HG03575 (cell line): Measurements from ENCODE around the gene TNFAIP2.
"Not testable (repeated sequence)": the region's sequence is repeated elsewhere in the genome, so short reads cannot be mapped to it uniquely, and the experiment has no call there.

ENCODE experiments used
- ATAC-seq: cut with Tn5 transposase; IDR thresholded peaks from one replicate; pipeline ENCODE4 v1.9.1; 2021; ENCODE audit not compliant: unreplicated experiment, insufficient number of reproducible peaks, low FRiP score; ENCODE audit errors: extremely low read depth

The TNFAIP2 gene

DNA sequence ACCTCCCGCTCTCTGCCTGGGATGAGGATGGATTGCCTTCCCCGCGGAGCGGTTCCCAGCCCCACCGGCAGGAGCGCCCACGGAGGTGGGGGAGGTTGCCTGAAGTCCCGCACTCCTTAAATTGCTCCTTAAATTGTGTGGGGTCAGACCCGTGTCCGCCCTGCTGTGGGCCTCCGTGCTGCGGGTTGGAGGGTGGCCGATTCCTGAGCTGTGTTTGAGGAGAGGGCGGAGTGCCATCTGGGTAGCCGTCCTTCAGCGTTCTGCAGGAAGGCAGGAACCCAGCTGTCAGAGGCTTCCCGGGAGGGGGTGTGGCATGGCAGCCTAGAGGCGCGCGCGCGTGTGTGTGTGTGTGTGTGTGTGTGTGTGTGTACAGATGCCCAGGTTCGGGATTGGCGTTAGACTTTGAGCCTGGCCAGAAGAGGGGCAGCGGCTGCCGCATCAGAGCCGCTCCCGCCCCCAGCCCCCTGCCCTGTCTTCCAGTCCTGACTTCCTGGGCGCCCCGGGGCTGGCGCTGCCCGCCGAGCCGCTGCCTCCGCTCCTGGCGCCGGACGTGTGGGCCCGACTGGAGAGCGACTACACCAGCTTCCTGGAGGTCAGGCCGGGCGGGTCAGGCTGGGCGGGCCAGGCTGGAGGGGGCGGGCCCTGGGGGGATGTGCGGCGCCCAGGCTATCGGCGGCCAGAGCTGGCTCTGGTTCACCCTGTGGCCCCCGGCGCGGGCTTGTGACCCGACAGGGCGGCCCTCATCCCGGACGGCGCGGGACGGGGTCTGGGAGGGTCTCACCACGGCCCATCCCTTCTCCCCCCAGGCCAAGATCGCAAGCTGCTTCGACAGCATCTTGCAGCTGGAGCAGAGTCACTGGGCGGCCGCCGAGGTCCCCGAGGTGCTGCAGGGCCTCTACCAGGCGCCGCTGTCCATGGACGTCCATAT, 19.5 kb upstream of the TNFAIP2 start:
- ATAC-seq: no peak

GRCh38 chr14:103104389-103104653, 18.9 kb upstream of the TNFAIP2 start:
- ATAC-seq: no peak

DNA sequence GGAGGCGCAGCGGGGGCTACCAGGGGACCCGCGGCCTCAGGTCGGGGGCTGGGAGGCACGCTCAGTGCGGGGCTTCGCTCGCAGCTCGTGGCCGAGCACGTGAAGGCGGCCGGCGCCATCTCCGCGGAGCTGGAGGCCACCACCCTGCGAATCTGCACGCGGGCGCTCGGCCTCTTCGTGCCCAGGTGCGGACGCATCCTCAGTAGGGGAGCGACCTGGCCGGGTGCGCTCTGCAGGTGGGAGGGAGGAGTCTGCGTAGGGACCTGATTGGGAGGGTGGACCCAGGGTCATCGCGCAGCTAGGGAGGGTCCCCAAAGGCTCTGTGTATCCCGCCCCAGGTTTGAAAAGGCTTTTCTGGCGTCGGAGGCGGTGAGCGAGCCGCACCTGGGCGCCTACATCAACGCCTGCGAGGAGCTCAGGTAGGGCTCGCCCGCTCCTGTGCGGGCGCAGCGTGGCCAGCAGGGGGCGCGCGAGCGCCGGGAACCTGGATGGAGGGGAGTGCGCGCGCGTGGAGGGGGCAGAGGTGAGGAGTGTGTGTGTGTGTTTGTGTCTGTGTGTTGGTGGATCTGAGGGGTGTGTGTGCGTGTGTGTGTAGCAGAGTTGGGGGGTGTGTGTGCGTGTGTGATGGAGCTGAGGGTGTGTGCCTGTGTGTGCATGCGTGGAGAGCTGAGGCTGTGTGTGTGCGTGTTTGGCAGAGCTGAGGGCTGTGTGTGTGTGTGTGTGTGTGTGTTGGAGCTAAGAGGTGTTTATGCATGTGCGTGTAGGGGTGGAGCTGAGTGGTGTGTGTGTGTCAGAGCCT, 18.4 kb upstream of the TNFAIP2 start:
- ATAC-seq: no peak

- ATAC-seq: no peak
Observed at GRCh38 chr14:103105580-103106150, 17.6 kb upstream of the TNFAIP2 start.

GRCh38 chr14:103107455-103107854, 15.8 kb upstream of the TNFAIP2 start:
- ATAC-seq: no peak

GRCh38 chr14:103107941-103108748, 15.1 kb upstream of the TNFAIP2 start:
- ATAC-seq: no peak

- ATAC-seq: no peak
Observed at GRCh38 chr14:103108749-103109207, 14.5 kb upstream of the TNFAIP2 start.

- ATAC-seq: no peak
Observed at GRCh38 chr14:103109535-103110441, 13.5 kb upstream of the TNFAIP2 start.

GRCh38 chr14:103110681-103111231, 12.5 kb upstream of the TNFAIP2 start:
- ATAC-seq: no peak

- ATAC-seq: no peak
Observed at GRCh38 chr14:103111232-103111868, 11.9 kb upstream of the TNFAIP2 start.

GRCh38 chr14:103112400-103113243, 10.6 kb upstream of the TNFAIP2 start:
- ATAC-seq: no peak

DNA sequence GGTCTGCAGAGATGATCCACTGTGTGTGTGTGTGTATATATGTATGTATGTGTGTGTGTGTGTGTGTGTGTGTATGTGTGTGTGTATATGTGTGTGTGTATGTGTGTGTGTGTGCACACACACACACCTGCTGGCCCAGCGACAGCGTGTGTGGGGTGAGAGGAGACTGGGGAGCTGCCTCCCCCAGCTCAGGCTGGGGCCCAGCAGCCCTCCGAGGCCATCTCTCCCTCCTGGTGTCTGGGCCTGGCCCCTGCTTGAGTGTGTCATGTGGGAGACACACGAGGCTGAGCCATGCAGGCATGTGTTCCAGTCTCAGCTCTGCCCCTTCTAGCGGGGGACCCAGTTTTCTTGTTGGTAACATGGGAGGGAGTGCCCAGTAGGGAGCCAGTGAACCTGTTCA, 10.0 kb upstream of the TNFAIP2 start:
- no peak for ATAC-seq

- no peak for ATAC-seq
Observed at GRCh38 chr14:103113774-103114173, 9.5 kb upstream of the TNFAIP2 start.

- not testable (repeated sequence) for ATAC-seq
Observed at GRCh38 chr14:103115086-103115679, 8.1 kb upstream of the TNFAIP2 start.

DNA sequence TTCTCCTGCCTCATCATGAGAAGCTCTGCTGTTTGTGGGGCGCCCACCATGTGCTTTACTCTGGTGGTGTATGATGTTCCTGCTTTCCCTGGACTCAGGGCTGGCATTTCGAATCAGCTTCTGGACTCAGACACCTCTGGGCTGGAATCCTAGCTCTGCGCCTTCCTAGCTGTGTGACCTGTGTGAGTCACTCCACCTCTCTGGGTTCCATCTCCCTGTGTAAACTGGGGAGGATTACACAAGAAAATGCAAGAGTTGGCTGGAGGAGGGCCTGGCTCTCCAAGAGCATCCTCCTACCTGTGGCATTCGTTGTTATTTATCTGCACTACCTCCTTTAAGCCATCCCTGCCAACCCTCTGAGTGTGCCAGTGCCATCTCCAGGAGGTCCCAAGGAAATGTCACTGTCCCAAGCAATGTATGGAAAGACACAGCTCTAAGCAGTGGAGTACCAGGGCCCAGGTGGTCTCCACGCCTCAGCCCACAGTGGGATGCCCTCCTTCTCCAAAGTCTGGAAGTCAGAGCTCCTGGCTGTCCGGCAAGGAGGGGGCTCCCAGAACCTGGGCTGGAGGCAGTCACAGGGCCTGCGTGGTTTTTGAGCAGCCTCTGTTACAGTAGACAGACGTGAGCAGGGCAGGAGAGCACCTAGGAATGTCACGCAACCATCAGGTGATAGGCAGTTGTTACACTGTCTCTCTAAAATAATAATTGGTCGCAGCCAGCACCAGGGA, 7.3 kb upstream of the TNFAIP2 start:
- ATAC-seq: no peak

DNA sequence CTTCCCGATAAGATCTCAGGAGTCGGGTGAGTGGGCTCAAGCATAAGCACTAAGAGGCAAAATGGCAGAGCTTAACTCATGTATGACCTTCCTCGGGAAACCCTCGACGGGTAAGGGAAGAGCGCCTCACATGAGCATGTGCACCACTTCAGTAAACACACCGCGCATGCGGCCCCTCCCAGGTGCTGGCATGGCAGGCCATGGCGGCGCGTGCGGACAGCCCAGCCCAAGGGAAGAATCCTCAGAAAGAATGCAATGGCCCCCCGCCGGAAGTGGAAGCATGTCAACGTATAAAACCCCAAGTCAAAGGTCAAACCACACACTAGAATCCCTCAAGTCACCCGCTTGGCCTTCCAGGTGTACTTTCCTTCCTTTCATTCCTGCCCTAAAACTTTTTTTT, 6.6 kb upstream of the TNFAIP2 start:
- no peak for ATAC-seq
